ENCODE data around the gene PPP1R17.

Gene PPP1R17

GRCh38 chr7:31734456-31734855 lies 47.4 kb downstream of the PPP1R17 start:
- CTCF ChIA-PET, result interaction anchor here (0.6 to 1.2 kb wide), 5 partner anchors 10 to 601 kb away, joined by 3 to 7 read pairs (median 3); no protein-coding TSS in a partner anchor
- Histone ChIP-seq H3K4me3 (ENCODE audit: low read depth, low read length) (no peak overlapping the region), H3K9me3 (ENCODE audit: control insufficient read depth, insufficient read depth, low read depth, low read length) (no peaks in the 10 kb centered on the region), H3K36me3 (ENCODE audit: control insufficient read depth in 2 of 2, insufficient read depth in 1 of 2, low read length in 2 of 2) (no peaks in the 10 kb centered on the region), H3K27ac (ENCODE audit: extremely low read depth, low read depth, low read length) (no peak overlapping the region), H3K4me1 (ENCODE audit: control insufficient read depth, insufficient read depth, low read length) (no peaks in the 10 kb centered on the region)
- POLR2A ChIA-PET, result interaction anchor here (0.7 kb wide), 1 partner anchor 1270 kb away, joined by 3 read pairs; no protein-coding TSS in a partner anchor
- TF ChIP-seq GLI4 (tag by site-specific recombination; IDR thresholded peaks at IDR 0.05), result no peak
- no peak for TF ChIP-seq ZNF221 (tag by site-specific recombination; IDR thresholded peaks at IDR 0.05; ENCODE audit: borderline replicate concordance)
- TF ChIP-seq ZNF248 (tag by site-specific recombination; IDR thresholded peaks at IDR 0.05), result no peak
- no peak for TF ChIP-seq HOXA7 (CRISPR knock-in tag; IDR thresholded peaks at IDR 0.05; ENCODE audit: borderline replicate concordance)
- TF ChIP-seq PRDM6 (tag by site-specific recombination; IDR thresholded peaks at IDR 0.05), result no peak
- no peak for TF ChIP-seq ZNF596 (tag by site-specific recombination; IDR thresholded peaks at IDR 0.05)
- TF ChIP-seq ZNF274 (IDR thresholded peaks at IDR 0.05; ENCODE audit: low read length), result no peak
- TF ChIP-seq ZNF274 (tag by site-specific recombination; IDR thresholded peaks at IDR 0.05; ENCODE audit: borderline replicate concordance), result no peak
- TF ChIP-seq ZSCAN18 (tag by site-specific recombination; IDR thresholded peaks at IDR 0.05), result no peak
- TF ChIP-seq KLF16 (tag by site-specific recombination; IDR thresholded peaks at IDR 0.05), result no peak
- TF ChIP-seq ZBTB6 (tag by site-specific recombination; IDR thresholded peaks at IDR 0.05), result no peak
- no peak for TF ChIP-seq MYNN (tag by site-specific recombination; IDR thresholded peaks at IDR 0.05; ENCODE audit: borderline replicate concordance)
- TF ChIP-seq ZXDB (tag by site-specific recombination; IDR thresholded peaks at IDR 0.05), result no peak

GRCh38 chr7:31735991-31736982 lies 49.3 kb downstream of the PPP1R17 start:
- Histone ChIP-seq H3K27ac (ENCODE audit: extremely low read depth, low read depth, low read length) (no peak overlapping the region), H3K36me3 (ENCODE audit: control insufficient read depth in 2 of 2, insufficient read depth in 1 of 2, low read length in 2 of 2) (no peaks in the 10 kb centered on the region), H3K9me3 (ENCODE audit: control insufficient read depth, insufficient read depth, low read depth, low read length) (no peaks in the 10 kb centered on the region), H3K4me1 (ENCODE audit: control insufficient read depth, insufficient read depth, low read length) (no peaks in the 10 kb centered on the region), H3K4me3 (ENCODE audit: low read depth, low read length) (no peak overlapping the region)
- ChIA-PET CTCF (interaction anchor here (0.6 to 1.6 kb wide), 14 partner anchors 45 to 608 kb away, joined by 3 to 11 read pairs (median 4); no protein-coding TSS in a partner anchor), POLR2A (no interaction called here)
- no peak for TF ChIP-seq ZNF704 (tag by site-specific recombination; IDR thresholded peaks at IDR 0.05)
- no peak for TF ChIP-seq ZBTB7A (tag by site-specific recombination; IDR thresholded peaks at IDR 0.05; ENCODE audit: low read depth)
- TF ChIP-seq ZNF654 (tag by site-specific recombination; IDR thresholded peaks at IDR 0.05; ENCODE audit: low read depth), result peak; percentile 79
- TF ChIP-seq ZNF354C (tag by site-specific recombination; IDR thresholded peaks at IDR 0.05; ENCODE audit: borderline replicate concordance, low read depth), result no peak
- no peak for TF ChIP-seq ZNF350 (tag by site-specific recombination; IDR thresholded peaks at IDR 0.05)
- TF ChIP-seq GLI2 (tag by site-specific recombination; IDR thresholded peaks at IDR 0.05; ENCODE audit: borderline replicate concordance, low read depth), result no peak
- TF ChIP-seq CTCF (tag by site-specific recombination; IDR thresholded peaks at IDR 0.05), result peak; percentile 53; the same call in 1 of the 2 replicates
- no peak for TF ChIP-seq MYNN (tag by site-specific recombination; IDR thresholded peaks at IDR 0.05; ENCODE audit: borderline replicate concordance)
- TF ChIP-seq PRDM10 (tag by site-specific recombination; IDR thresholded peaks at IDR 0.05), result peak; percentile 89

Data from HEK293 (cell line).